GM23338 (cell line): ENCODE measurements around the gene CD59.

Source experiments
- CREB1 ChIP-seq: fragments of 250-450 bp; sonication (Bioruptor Pico); IDR thresholded peaks from 2 replicates; pipeline ENCODE4 v1.5.0; 2020; ENCODE audit warnings: low read depth, mild to moderate bottlenecking, moderate library complexity
- CTCF ChIP-seq, 2 experiments: fragments of 200-600 bp in 1 of 2; sonication (generic) in 1 of 2; conservative IDR thresholded peaks; 2 replicates each; pipeline versions ENCODE4 v1.5.1 to v1.6.1; 2016 to 2017; ENCODE audit warnings: antibody characterized with exemption in 2 of 2, low read depth in 2 of 2, mild to moderate bottlenecking in 2 of 2, moderate library complexity in 1 of 2
- ETS1 ChIP-seq: IDR thresholded peaks from 2 replicates; pipeline ENCODE4 v1.6.1; 2016; ENCODE audit warnings: antibody characterized with exemption
- EZH2 ChIP-seq: fragments of 200-600 bp; sonication (generic); IDR thresholded peaks from one replicate; pipeline ENCODE4 v1.8.0; 2017; ENCODE audit warnings: antibody characterized with exemption, mild to moderate bottlenecking, low read depth; ENCODE audit not compliant: unreplicated experiment
- EZH2phosphoT487 ChIP-seq: fragments of 200-600 bp; sonication (generic); IDR thresholded peaks from one replicate; pipeline ENCODE4 v1.8.1; 2018; ENCODE audit warnings: antibody characterized with exemption; ENCODE audit not compliant: unreplicated experiment
- JUNB ChIP-seq: IDR thresholded peaks from one replicate; pipeline ENCODE4 v1.6.1; 2016; ENCODE audit warnings: antibody characterized with exemption; ENCODE audit not compliant: unreplicated experiment
- NANOG ChIP-seq: IDR thresholded peaks from 2 replicates; pipeline ENCODE4 v1.6.1; 2016; ENCODE audit warnings: antibody characterized with exemption, borderline replicate concordance
- POLR2AphosphoS5 ChIP-seq: IDR thresholded peaks from 2 replicates; pipeline ENCODE4 v1.6.1; 2016; ENCODE audit warnings: antibody characterized with exemption, low read depth
- REST ChIP-seq: IDR thresholded peaks from one replicate; pipeline ENCODE4 v1.6.1; 2018; ENCODE audit warnings: antibody characterized with exemption; ENCODE audit not compliant: unreplicated experiment
- ZNF114 ChIP-seq: fragments of 250-450 bp; sonication (Bioruptor Pico); IDR thresholded peaks from 2 replicates; pipeline ENCODE4 v1.5.0; 2020; ENCODE audit warnings: mild to moderate bottlenecking, moderate library complexity
- ZNF331 ChIP-seq: fragments of 250-450 bp; sonication (Bioruptor Pico); IDR thresholded peaks from 2 replicates; pipeline ENCODE4 v1.5.0; 2020; ENCODE audit warnings: low read depth, mild to moderate bottlenecking, moderate library complexity
- ZNF462 ChIP-seq: fragments of 250-450 bp; sonication (Bioruptor Pico); IDR thresholded peaks from 2 replicates; pipeline ENCODE4 v1.5.0; 2020; ENCODE audit warnings: mild to moderate bottlenecking, moderate library complexity

- TF ChIP-seq POLR2AphosphoS5 (no peak), CTCF (conservative IDR thresholded peaks at IDR 0.05; ENCODE audit: low read depth in 2 of 2) (no peak), EZH2phosphoT487 (no peak), EZH2 (no peak), CREB1 (no peak), ZNF331 (CRISPR knock-in tag) (no peak), NANOG (no peak), ETS1 (no peak), REST (no peak), ZNF114 (no peak), JUNB (no peak), ZNF462 (CRISPR knock-in tag) (no peak)
These were observed 1.2 kb upstream of the CD59 start for GRCh38 chr11:33737362-33737821.
